GM23248 (cell line): ENCODE measurements around the gene ZNF148. TPM values are rescaled to one million over a fixed set of nuclear protein-coding genes. Genes with fewer than 3 reads are reported as not detected.

Experiments
- DNase-seq: peaks from one replicate; pipeline ENCODE4 v3.0.0-alpha.2; 2015
- H2AFZ ChIP-seq: fragments of 200-600 bp; sonication (generic); 2 replicates; pipeline ENCODE4 v1.6.1; 2016; ENCODE audit warnings: antibody characterized with exemption
- H3F3A ChIP-seq: fragments of 200-600 bp; sonication (generic); 2 replicates; pipeline ENCODE4 v1.6.1; 2016; ENCODE audit warnings: mild to moderate bottlenecking, antibody characterized with exemption, mixed run types; ENCODE audit not compliant: insufficient read depth
- H3K27ac ChIP-seq: fragments of 200-600 bp; sonication (generic); 2 replicates; pipeline ENCODE4 v1.5.1; 2016; ENCODE audit warnings: mild to moderate bottlenecking
- H3K27me3 ChIP-seq: fragments of 200-600 bp; sonication (generic); replicated peaks from 2 replicates; pipeline ENCODE4 v1.6.1; 2016; ENCODE audit warnings: mild to moderate bottlenecking; ENCODE audit not compliant: insufficient read depth
- H3K36me3 ChIP-seq: fragments of 200-600 bp; sonication (generic); 2 replicates; pipeline ENCODE4 v1.6.1; 2016; ENCODE audit warnings: low read depth, mild to moderate bottlenecking
- H3K4me1 ChIP-seq: fragments of 200-600 bp; sonication (generic); 2 replicates; pipeline ENCODE4 v1.6.1; 2016; ENCODE audit warnings: mild to moderate bottlenecking; ENCODE audit not compliant: insufficient read depth
- H3K4me2 ChIP-seq: fragments of 200-600 bp; sonication (generic); one replicate; pipeline ENCODE4 v1.6.1; 2016; ENCODE audit warnings: mild to moderate bottlenecking; ENCODE audit not compliant: unreplicated experiment
- H3K4me3 ChIP-seq: fragments of 200-600 bp; sonication (generic); 2 replicates; pipeline ENCODE4 v1.5.1; 2016; ENCODE audit warnings: mild to moderate bottlenecking
- H3K79me2 ChIP-seq: fragments of 200-600 bp; sonication (generic); 2 replicates; pipeline ENCODE4 v1.6.1; 2016; ENCODE audit warnings: mild to moderate bottlenecking; ENCODE audit not compliant: insufficient read depth
- H3K9ac ChIP-seq: fragments of 200-600 bp; sonication (generic); 2 replicates; pipeline ENCODE4 v1.6.1; 2016; ENCODE audit warnings: mild to moderate bottlenecking
- H3K9me2 ChIP-seq: fragments of 200-600 bp; sonication (generic); 2 replicates; pipeline ENCODE4 v1.6.1; 2016; ENCODE audit warnings: mixed run types, mild to moderate bottlenecking, moderate library complexity; ENCODE audit not compliant: insufficient read depth
- H3K9me3 ChIP-seq: fragments of 200-600 bp; sonication (generic); one replicate; pipeline ENCODE4 v1.6.1; 2017; ENCODE audit warnings: low read depth
- H4K20me1 ChIP-seq: fragments of 200-600 bp; sonication (generic); 2 replicates; pipeline ENCODE4 v1.6.0; 2016; ENCODE audit not compliant: insufficient read depth
- EZH2 ChIP-seq: fragments of 200-600 bp; sonication (generic); IDR thresholded peaks from 2 replicates; pipeline ENCODE4 v1.6.1; 2018; ENCODE audit warnings: antibody characterized with exemption, mild to moderate bottlenecking; ENCODE audit not compliant: insufficient read depth, poor library complexity, severe bottlenecking
- EZH2phosphoT487 ChIP-seq: fragments of 200-600 bp; sonication (generic); IDR thresholded peaks from 2 replicates; pipeline ENCODE4 v1.6.1; 2018; ENCODE audit warnings: antibody characterized with exemption, moderate library complexity, mild to moderate bottlenecking, low read depth; ENCODE audit not compliant: insufficient read depth
- WGBS, 2 experiments: methylation state at CpG; one replicate each; pipeline ENCODE4 v1.1.6; 2015 to 2017; ENCODE audit warnings: low lambda C conversion rate in 2 of 2, low coverage in 1 of 2; ENCODE audit errors: missing lambda C conversion rate in 2 of 2; 5-methylcytosine and 5-hydroxymethylcytosine counted together
- in situ Hi-C: fragments of 300-500 bp; cut with MboI; formaldehyde crosslinking; loops from 2 replicates; pipeline ENCODE4 v1.15.0; 2020
- polyA plus RNA-seq: library from polyadenylated mRNA; unstranded; fragments of >200 nt; fragmentation: Nextera tagmentation; extraction: Ambion mirVana; gene quantifications from 2 replicates; pipeline ENCODE4 v1.2.1, GENCODE V29; 2016
- total RNA-seq: library from RNA; depleted of rRNA; stranded (reverse); fragments of >200 nt; shearing (Covaris generic); gene quantifications from 2 replicates; pipeline ENCODE4 v1.2.3, GENCODE V29; 2014; rRNA removed

ZNF148 gene, protein sequence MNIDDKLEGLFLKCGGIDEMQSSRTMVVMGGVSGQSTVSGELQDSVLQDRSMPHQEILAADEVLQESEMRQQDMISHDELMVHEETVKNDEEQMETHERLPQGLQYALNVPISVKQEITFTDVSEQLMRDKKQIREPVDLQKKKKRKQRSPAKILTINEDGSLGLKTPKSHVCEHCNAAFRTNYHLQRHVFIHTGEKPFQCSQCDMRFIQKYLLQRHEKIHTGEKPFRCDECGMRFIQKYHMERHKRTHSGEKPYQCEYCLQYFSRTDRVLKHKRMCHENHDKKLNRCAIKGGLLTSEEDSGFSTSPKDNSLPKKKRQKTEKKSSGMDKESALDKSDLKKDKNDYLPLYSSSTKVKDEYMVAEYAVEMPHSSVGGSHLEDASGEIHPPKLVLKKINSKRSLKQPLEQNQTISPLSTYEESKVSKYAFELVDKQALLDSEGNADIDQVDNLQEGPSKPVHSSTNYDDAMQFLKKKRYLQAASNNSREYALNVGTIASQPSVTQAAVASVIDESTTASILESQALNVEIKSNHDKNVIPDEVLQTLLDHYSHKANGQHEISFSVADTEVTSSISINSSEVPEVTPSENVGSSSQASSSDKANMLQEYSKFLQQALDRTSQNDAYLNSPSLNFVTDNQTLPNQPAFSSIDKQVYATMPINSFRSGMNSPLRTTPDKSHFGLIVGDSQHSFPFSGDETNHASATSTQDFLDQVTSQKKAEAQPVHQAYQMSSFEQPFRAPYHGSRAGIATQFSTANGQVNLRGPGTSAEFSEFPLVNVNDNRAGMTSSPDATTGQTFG
- total RNA-seq (23.1 and 33.1 TPM in 2 replicates), polyA plus RNA-seq (46.8 and 50.3 TPM in 2 replicates)

DNA sequence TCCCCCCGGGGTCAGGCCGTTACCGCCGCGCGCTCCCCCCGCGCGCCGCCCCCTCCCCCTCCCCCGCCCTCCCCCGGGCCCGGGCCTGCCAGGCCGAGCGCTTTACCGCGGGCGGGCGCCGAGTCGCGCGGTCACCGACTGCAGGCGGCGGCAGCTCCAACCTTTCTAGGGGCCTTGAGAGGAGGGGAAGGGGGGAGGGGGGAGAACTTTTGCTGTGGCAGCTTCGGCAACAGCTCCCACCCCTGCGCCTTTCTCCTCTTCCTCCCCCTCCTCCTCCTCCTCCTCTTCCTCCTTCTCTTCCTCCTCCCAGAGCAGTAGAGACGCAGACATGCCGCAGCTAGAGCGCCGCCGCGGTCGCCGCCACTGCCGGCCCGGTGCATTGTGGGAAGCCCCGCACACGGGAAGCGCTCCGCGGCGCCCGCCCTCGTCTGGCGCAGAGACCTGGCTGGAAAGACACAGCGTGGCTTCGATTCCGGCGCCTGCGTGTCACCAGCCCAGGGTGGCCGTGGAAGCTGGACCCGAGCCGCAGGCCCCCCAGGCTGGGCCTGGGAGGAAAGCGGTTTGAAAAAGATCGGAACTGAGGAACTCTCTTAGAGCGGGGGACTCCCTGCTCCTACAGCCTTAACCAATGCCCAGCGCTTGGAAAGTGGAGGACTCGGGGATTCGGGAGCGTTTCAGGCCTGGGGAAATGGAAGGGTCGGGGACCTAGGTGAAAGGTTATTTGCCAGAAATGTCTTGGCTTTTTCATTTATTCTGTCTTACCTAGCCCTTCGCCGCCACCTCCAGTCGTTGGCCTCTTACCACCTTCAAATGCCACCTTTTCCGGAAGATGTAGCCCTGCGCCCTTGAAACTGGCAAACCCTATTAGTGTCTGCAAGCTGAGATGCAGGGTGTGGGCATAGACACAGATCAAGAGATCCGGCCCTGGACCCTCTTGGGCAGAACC, at the start of gene ZNF148:
TSS of gene ZNF148 (minus strand) at position 330 of the 946 bp plus-strand sequence. CDS start 61,685 bp downstream, outside the sequence.
- Histone ChIP-seq H3K27me3 (no peaks in the 10 kb centered on the region), H3K9me2 (no peaks in the 10 kb centered on the region), H3K36me3 (no peaks in the 10 kb centered on the region), H3K9ac (peak within 1 kb of the TSS; percentile 94), H3K79me2 (peaks cover 49% of the 10 kb centered on the region), H4K20me1 (peaks cover 2% of the 10 kb centered on the region; the same call in 1 of the 2 replicates), H2AFZ (peak within 1 kb of the TSS; percentile 86), H3K4me3 (peak within 1 kb of the TSS; percentile 91), H3K9me3 (no peaks in the 10 kb centered on the region), H3K4me2 (peak within 1 kb of the TSS; percentile 92), H3K27ac (peak within 1 kb of the TSS; percentile 88), H3F3A (peaks cover 5% of the 10 kb centered on the region; the same call in 1 of the 2 replicates), H3K4me1 (peaks cover 7% of the 10 kb centered on the region)
- TF ChIP-seq EZH2phosphoT487 = no peak
- no peak for TF ChIP-seq EZH2
- peak; percentile 94 for DNase-seq
- WGBS, 2 experiments = 1% methylated on average over 50 to 68 of the region's 69 CpGs
- in situ Hi-C loops = no loop called here

GRCh38 chr3:125418306-125418705, 43.2 kb upstream of the ZNF148 start:
- no peak overlapping the region for H3K9ac ChIP-seq
- DNase-seq = peak; percentile 39
- in situ Hi-C loops = no loop called here
- H3K36me3 ChIP-seq = no peaks in the 10 kb centered on the region
- no peaks in the 10 kb centered on the region for H3K9me3 ChIP-seq
- no peak overlapping the region for H2AFZ ChIP-seq
- no peaks in the 10 kb centered on the region for H3F3A ChIP-seq
- H3K4me1 ChIP-seq = no peaks in the 10 kb centered on the region
- no peaks in the 10 kb centered on the region for H3K9me2 ChIP-seq
- no peaks in the 10 kb centered on the region for H3K27me3 ChIP-seq
- WGBS, 2 experiments = 41 to 53% methylated on average over 4 of the region's 4 CpGs
- H4K20me1 ChIP-seq = no peaks in the 10 kb centered on the region
- H3K4me3 ChIP-seq = no peak overlapping the region
- H3K4me2 ChIP-seq = no peak overlapping the region
- H3K79me2 ChIP-seq = no peaks in the 10 kb centered on the region
- no peak for TF ChIP-seq EZH2phosphoT487
- TF ChIP-seq EZH2 = no peak
- no peak overlapping the region for H3K27ac ChIP-seq

DNA sequence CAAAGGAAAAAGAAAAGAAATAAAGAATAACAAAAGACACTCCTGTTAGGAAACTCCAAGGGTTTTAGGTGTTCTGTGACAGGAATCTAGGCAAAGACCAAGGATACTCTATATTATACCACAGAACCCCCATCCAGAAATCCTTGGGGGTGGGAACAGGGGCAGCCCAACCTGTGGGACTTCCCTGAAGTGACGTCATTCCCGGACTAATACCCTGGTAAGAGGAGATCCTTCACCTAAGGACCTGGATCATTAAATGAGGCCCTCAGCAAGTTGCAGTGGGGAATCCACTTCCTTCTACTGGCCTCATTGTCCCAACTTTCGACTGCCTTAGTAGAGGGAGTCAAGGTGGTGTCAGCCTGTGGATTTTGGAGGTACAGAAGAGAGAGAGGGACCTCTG, 41.1 kb upstream of the ZNF148 start:
- Histone ChIP-seq H4K20me1 (no peaks in the 10 kb centered on the region), H3K36me3 (no peaks in the 10 kb centered on the region), H3K4me3 (no peak overlapping the region), H3K4me2 (no peak overlapping the region), H3K27ac (no peak overlapping the region), H2AFZ (no peak overlapping the region), H3F3A (no peaks in the 10 kb centered on the region), H3K9me2 (no peaks in the 10 kb centered on the region), H3K79me2 (no peaks in the 10 kb centered on the region), H3K27me3 (no peaks in the 10 kb centered on the region), H3K9me3 (no peaks in the 10 kb centered on the region), H3K4me1 (no peaks in the 10 kb centered on the region), H3K9ac (no peak overlapping the region)
- no peak for DNase-seq
- 76 to 79% methylated on average over 3 of the region's 3 CpGs for WGBS, 2 experiments
- TF ChIP-seq EZH2 (no peak), EZH2phosphoT487 (no peak)
- in situ Hi-C loops = no loop called here

- Histone ChIP-seq H3K9ac (no peak overlapping the region), H2AFZ (no peak overlapping the region), H3K79me2 (no peaks in the 10 kb centered on the region), H3K36me3 (no peaks in the 10 kb centered on the region), H3K4me1 (no peaks in the 10 kb centered on the region), H3K4me3 (no peak overlapping the region), H3K9me3 (no peaks in the 10 kb centered on the region), H3K9me2 (no peaks in the 10 kb centered on the region), H4K20me1 (no peaks in the 10 kb centered on the region), H3K27ac (no peak overlapping the region), H3K4me2 (no peak overlapping the region), H3K27me3 (0 out of 2 replicates have a peak, but pooled peaks cover 2% of the 10 kb centered on the region), H3F3A (no peaks in the 10 kb centered on the region)
- in situ Hi-C loops = no loop called here
- 38 to 48% methylated on average over 8 of the region's 8 CpGs for WGBS, 2 experiments
- no peak for DNase-seq
- TF ChIP-seq EZH2 = no peak
- TF ChIP-seq EZH2phosphoT487 = no peak
Measured at GRCh38 chr3:125414669-125415068, 39.5 kb upstream of the ZNF148 start.
